ENCODE results near the gene COG1.

The COG1 gene

DNA sequence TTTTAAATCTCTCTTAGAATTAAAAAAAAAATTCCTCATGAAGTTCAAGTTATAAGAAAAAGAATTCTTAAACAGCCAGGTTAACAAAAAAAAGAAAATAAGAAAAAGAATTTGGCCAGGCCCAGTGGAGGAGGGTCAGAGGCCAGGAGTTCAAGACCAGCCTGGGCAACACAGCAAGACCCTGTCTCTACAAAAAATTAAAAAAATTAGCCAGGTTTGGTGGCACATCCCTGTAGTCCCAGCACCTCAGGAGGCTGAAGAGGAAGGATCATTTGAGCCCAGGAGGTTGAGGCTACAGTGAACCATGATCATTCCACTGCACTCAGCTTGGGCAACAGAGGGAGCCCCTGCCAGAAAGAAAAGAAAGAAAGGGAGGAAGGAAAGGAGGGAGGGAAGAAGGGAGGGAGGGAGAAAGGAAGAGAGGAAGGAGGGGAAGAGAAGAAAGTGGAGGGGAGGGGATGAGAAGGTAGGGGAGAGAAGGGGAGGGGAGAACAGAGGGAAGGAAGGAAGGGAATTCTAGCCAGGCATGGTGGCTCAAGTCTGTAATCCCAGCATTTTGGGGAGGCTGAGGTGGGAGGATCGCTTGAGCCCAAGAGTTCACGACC, 30.9 kb downstream of the COG1 start:
- POLR2A ChIA-PET = no interaction called here
- CTCF ChIA-PET = interaction anchor here (0.7 to 9.6 kb wide), 2 partner anchors 30 to 493 kb away, joined by 3 to 86 read pairs; partner anchors contain the start of gene COG1
- TF ChIP-seq, protein P1, sequence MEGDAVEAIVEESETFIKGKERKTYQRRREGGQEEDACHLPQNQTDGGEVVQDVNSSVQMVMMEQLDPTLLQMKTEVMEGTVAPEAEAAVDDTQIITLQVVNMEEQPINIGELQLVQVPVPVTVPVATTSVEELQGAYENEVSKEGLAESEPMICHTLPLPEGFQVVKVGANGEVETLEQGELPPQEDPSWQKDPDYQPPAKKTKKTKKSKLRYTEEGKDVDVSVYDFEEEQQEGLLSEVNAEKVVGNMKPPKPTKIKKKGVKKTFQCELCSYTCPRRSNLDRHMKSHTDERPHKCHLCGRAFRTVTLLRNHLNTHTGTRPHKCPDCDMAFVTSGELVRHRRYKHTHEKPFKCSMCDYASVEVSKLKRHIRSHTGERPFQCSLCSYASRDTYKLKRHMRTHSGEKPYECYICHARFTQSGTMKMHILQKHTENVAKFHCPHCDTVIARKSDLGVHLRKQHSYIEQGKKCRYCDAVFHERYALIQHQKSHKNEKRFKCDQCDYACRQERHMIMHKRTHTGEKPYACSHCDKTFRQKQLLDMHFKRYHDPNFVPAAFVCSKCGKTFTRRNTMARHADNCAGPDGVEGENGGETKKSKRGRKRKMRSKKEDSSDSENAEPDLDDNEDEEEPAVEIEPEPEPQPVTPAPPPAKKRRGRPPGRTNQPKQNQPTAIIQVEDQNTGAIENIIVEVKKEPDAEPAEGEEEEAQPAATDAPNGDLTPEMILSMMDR (IDR thresholded peaks at IDR 0.05; ENCODE audit: insufficient read depth, low read length, missing control alignments) = no peak
- H3K4me3 ChIP-seq (ENCODE audit: low read depth, low read length) = no peak overlapping the region
- DNase-seq (ENCODE audit: low read depth, low spot score) = no peak

DNA sequence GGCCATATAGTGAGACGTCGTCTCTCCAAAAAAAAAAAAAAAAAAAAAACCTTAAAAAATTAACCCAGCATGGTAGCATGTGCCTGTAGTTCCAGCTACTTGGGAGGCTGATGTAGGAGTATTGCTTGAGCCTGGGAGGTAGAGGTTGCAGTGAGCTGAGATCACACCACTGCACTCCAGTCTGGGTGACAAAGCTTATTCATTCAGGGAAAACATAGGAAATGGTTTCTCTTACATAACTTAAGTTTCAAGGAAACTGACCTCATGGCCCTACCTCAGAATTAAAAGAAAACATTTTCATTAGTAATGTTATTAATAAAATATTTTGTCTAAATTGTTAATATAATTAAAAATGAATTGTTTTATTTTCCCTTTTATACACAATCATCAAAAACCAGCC, 31.4 kb downstream of the COG1 start:
- TF ChIP-seq, protein P1 (IDR thresholded peaks at IDR 0.05; ENCODE audit: insufficient read depth, low read length, missing control alignments) = no peak
- H3K4me3 ChIP-seq (ENCODE audit: low read depth, low read length) = no peak overlapping the region
- CTCF ChIA-PET = interaction anchor here (0.7 to 9.6 kb wide), 2 partner anchors 30 to 493 kb away, joined by 3 to 86 read pairs; partner anchors contain the start of gene COG1
- DNase-seq (ENCODE audit: low read depth, low spot score) = no peak
- POLR2A ChIA-PET = no interaction called here

DNA sequence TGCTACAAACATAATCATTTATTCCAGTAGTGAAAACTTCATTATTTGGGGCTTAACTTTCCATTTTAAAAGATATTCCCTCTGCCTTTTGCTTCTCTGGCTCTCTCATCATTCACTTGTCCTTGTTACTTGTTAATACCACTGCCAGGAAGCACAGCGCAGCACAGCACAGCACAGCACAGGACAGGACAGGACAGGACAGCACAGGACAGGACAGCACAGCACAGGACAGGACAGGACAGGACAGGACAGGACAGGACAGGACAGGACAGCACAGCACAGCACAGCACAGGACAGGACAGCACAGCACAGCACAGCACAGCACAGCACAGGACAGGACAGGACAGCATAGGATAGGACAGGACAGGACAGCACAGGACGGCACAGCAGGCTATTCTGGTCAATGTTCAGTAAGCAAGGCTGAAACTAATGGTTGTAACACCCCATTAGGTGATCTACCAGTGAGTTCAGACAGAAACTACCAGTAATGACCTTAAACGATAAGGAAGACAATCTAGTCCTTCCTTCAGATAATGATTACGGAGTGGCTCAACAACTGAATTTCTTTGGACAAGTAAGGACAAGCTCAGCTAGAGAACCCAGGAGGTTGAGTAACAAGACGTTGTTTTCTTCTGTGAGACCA, 31.9 kb downstream of the COG1 start:
- POLR2A ChIA-PET = no interaction called here
- TF ChIP-seq, protein P1 (IDR thresholded peaks at IDR 0.05; ENCODE audit: insufficient read depth, low read length, missing control alignments) = no peak
- CTCF ChIA-PET = interaction anchor here (0.7 to 9.6 kb wide), 3 partner anchors 31 to 494 kb away, joined by 3 to 86 read pairs (median 3); partner anchors contain the start of gene COG1
- no peak for DNase-seq (ENCODE audit: low read depth, low spot score)
- H3K4me3 ChIP-seq (ENCODE audit: low read depth, low read length) = no peak overlapping the region

DNA sequence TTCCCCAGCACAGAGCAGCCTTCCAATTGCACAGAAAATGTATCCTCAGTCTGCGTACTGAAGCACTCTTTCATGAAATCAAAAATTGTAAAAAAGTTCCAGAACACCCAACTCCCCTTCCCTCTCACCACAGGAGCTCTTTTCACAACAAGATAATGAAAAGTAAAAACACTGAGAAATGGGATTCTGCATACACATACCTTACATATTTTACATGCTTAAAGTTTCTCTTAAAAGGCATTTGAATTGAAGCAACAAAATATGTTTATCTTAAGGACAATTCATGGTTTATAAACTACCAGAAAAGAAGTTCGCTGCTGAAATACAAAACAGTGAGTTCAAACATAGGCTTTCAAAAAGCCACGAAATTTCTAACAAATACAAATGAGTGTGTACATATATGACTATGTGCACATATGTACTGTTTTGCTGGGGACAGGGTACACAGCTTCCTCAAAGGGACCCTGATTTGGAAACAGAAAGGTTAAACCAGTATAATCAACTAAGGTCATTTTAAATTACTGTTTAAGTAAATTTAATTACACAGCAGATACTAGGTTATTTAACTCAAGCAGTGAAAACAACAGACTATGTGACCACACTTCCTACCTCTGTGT, 33.8 kb downstream of the COG1 start:
- no peak overlapping the region for H3K4me3 ChIP-seq (ENCODE audit: low read depth, low read length)
- ChIA-PET POLR2A (interaction anchor here (0.8 kb wide), 1 partner anchor 143 kb away, joined by 3 read pairs; no protein-coding TSS in a partner anchor), CTCF (interaction anchor here (1.1 to 9.6 kb wide), 6 partner anchors 29 to 670 kb away, joined by 3 to 86 read pairs (median 10); partner anchors contain the start of gene COG1)
- TF ChIP-seq, protein P1 (IDR thresholded peaks at IDR 0.05; ENCODE audit: insufficient read depth, low read length, missing control alignments) = no peak
- DNase-seq (ENCODE audit: low read depth, low spot score) = peak; percentile 19

DNA sequence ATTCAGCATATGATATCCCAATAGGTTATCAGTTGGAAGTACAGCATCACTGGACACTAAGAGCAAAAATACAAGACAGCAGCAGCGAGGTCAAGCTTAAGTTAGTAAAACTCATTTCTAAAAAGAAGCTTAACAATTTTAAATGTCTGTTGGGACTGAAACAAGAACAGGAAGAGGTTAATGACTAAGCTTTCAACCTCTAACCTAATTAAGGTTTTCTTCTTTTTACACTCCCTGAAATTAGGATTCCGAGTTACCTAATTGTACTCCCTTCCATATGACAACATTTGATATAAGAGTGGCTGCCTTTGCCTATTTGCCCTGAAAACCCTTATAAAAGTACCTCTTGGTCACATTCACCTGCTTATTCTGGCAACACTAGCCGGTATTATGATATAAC, 34.5 kb downstream of the COG1 start:
- no peak overlapping the region for H3K4me3 ChIP-seq (ENCODE audit: low read depth, low read length)
- POLR2A ChIA-PET = no interaction called here
- CTCF ChIA-PET = interaction anchor here (1.1 to 9.6 kb wide), 5 partner anchors 33 to 671 kb away, joined by 4 to 86 read pairs (median 16); partner anchors contain the start of gene COG1
- no peak for DNase-seq (ENCODE audit: low read depth, low spot score)
- TF ChIP-seq, protein P1 (IDR thresholded peaks at IDR 0.05; ENCODE audit: insufficient read depth, low read length, missing control alignments) = no peak

DNA sequence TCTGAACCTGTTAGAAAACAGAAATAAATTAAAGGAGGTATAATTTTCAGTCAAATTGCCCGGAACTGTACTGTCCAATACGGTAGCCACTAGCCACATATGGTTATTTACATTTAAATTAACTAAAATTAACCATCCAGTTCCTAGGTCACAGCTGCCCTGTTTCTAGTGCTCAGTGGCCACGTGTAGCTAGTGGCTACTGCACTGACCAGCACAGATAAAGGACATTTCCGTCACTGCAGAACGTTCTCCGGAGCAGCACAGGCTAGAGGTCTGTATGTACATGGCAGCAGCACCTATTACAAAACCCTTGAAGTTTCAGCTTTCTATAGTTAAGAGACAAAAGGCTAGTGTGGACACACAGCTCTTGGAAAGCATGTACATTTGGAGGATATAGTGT, 35.1 kb downstream of the COG1 start:
- POLR2A ChIA-PET = no interaction called here
- no peak overlapping the region for H3K4me3 ChIP-seq (ENCODE audit: low read depth, low read length)
- CTCF ChIA-PET = interaction anchor here (1.1 to 9.6 kb wide), 6 partner anchors 30 to 671 kb away, joined by 3 to 86 read pairs (median 11); partner anchors contain the start of gene COG1
- DNase-seq (ENCODE audit: low read depth, low spot score) = no peak
- TF ChIP-seq, protein P1 (IDR thresholded peaks at IDR 0.05; ENCODE audit: insufficient read depth, low read length, missing control alignments) = no peak
